ENCODE results near the gene MAGI1. TPM values are rescaled to one million over a fixed set of nuclear protein-coding genes. Genes with fewer than 3 reads are reported as not detected.

MAGI1 gene
- total RNA-seq, 2 experiments from 2014 or later: not detected

- intact Hi-C loops (cut with micrococcal nuclease): no loop called here
- no peak for DNase-seq
- H3K4me3 Mint-ChIP-seq: no peak overlapping the region
- CTCF ChIA-PET: no interaction called here
- H3K36me3 Mint-ChIP-seq (ENCODE audit: low read depth): no peaks in the 10 kb centered on the region
- H3K9me3 Mint-ChIP-seq: peaks cover 3% of the 10 kb centered on the region
- H3K27me3 Mint-ChIP-seq (ENCODE audit: low read depth): no peaks in the 10 kb centered on the region
- H3K4me1 Mint-ChIP-seq (ENCODE audit: low read depth): no peaks in the 10 kb centered on the region
- H3K27ac Mint-ChIP-seq: no peak overlapping the region
Observed at GRCh38 chr3:65502526-65502925, 536.2 kb downstream of the MAGI1 start.

- Mint-ChIP-seq H3K4me1 (ENCODE audit: low read depth) (no peaks in the 10 kb centered on the region), H3K27me3 (ENCODE audit: low read depth) (no peaks in the 10 kb centered on the region), H3K4me3 (no peak overlapping the region), H3K36me3 (ENCODE audit: low read depth) (no peaks in the 10 kb centered on the region), H3K27ac (no peak overlapping the region), H3K9me3 (peaks cover 8% of the 10 kb centered on the region)
- DNase-seq: no peak
- intact Hi-C loops (cut with micrococcal nuclease): no loop called here
- CTCF ChIA-PET: no interaction called here
Observed at GRCh38 chr3:65500398-65501306, 538.1 kb downstream of the MAGI1 start.

- intact Hi-C loops (cut with micrococcal nuclease): no loop called here
- Mint-ChIP-seq H3K27ac (no peak overlapping the region), H3K36me3 (ENCODE audit: low read depth) (no peaks in the 10 kb centered on the region), H3K27me3 (ENCODE audit: low read depth) (no peaks in the 10 kb centered on the region), H3K9me3 (peaks cover 9% of the 10 kb centered on the region), H3K4me3 (no peak overlapping the region), H3K4me1 (ENCODE audit: low read depth) (no peaks in the 10 kb centered on the region)
- no peak for DNase-seq
- CTCF ChIA-PET: no interaction called here
Observed at GRCh38 chr3:65497846-65498245, 540.9 kb downstream of the MAGI1 start.

GRCh38 chr3:65497236-65497635 is 541.5 kb downstream of the MAGI1 start:
- Mint-ChIP-seq H3K4me1 (ENCODE audit: low read depth) (no peaks in the 10 kb centered on the region), H3K4me3 (no peak overlapping the region), H3K9me3 (peaks cover 9% of the 10 kb centered on the region), H3K27me3 (ENCODE audit: low read depth) (no peaks in the 10 kb centered on the region), H3K36me3 (ENCODE audit: low read depth) (no peaks in the 10 kb centered on the region), H3K27ac (no peak overlapping the region)
- intact Hi-C loops (cut with micrococcal nuclease): no loop called here
- DNase-seq: no peak
- CTCF ChIA-PET: no interaction called here

- CTCF ChIA-PET: no interaction called here
- Mint-ChIP-seq H3K4me1 (ENCODE audit: low read depth) (no peaks in the 10 kb centered on the region), H3K4me3 (no peak overlapping the region), H3K27me3 (ENCODE audit: low read depth) (peaks cover 2% of the 10 kb centered on the region), H3K36me3 (ENCODE audit: low read depth) (no peaks in the 10 kb centered on the region), H3K9me3 (peaks cover 9% of the 10 kb centered on the region), H3K27ac (no peak overlapping the region)
- no peak for DNase-seq
- intact Hi-C loops (cut with micrococcal nuclease): no loop called here
Observed at GRCh38 chr3:65493938-65494337, 544.8 kb downstream of the MAGI1 start.

GRCh38 chr3:65493371-65493882 is 545.3 kb downstream of the MAGI1 start:
- Mint-ChIP-seq H3K27ac (no peak overlapping the region), H3K27me3 (ENCODE audit: low read depth) (peaks cover 2% of the 10 kb centered on the region), H3K4me1 (ENCODE audit: low read depth) (no peaks in the 10 kb centered on the region), H3K4me3 (no peak overlapping the region), H3K36me3 (ENCODE audit: low read depth) (no peaks in the 10 kb centered on the region), H3K9me3 (peaks cover 9% of the 10 kb centered on the region)
- DNase-seq: no peak
- CTCF ChIA-PET: no interaction called here
- intact Hi-C loops (cut with micrococcal nuclease): no loop called here

- no peak overlapping the region for H3K4me3 Mint-ChIP-seq
- peaks cover 9% of the 10 kb centered on the region for H3K9me3 Mint-ChIP-seq
- H3K4me1 Mint-ChIP-seq (ENCODE audit: low read depth): no peaks in the 10 kb centered on the region
- CTCF ChIA-PET: no interaction called here
- intact Hi-C loops (cut with micrococcal nuclease): no loop called here
- H3K27ac Mint-ChIP-seq: no peak overlapping the region
- no peaks in the 10 kb centered on the region for H3K36me3 Mint-ChIP-seq (ENCODE audit: low read depth)
- DNase-seq: no peak
- H3K27me3 Mint-ChIP-seq (ENCODE audit: low read depth): peaks cover 2% of the 10 kb centered on the region
Observed at GRCh38 chr3:65492249-65492648, 546.5 kb downstream of the MAGI1 start.

GRCh38 chr3:65490114-65490513 is 548.6 kb downstream of the MAGI1 start:
- no peaks in the 10 kb centered on the region for H3K36me3 Mint-ChIP-seq (ENCODE audit: low read depth)
- peaks cover 2% of the 10 kb centered on the region for H3K9me3 Mint-ChIP-seq
- CTCF ChIA-PET: no interaction called here
- intact Hi-C loops (cut with micrococcal nuclease): no loop called here
- H3K4me1 Mint-ChIP-seq (ENCODE audit: low read depth): no peaks in the 10 kb centered on the region
- H3K4me3 Mint-ChIP-seq: no peak overlapping the region
- no peak overlapping the region for H3K27ac Mint-ChIP-seq
- DNase-seq: no peak
- H3K27me3 Mint-ChIP-seq (ENCODE audit: low read depth): peaks cover 2% of the 10 kb centered on the region

- H3K9me3 Mint-ChIP-seq: peaks cover 2% of the 10 kb centered on the region
- no peaks in the 10 kb centered on the region for H3K4me1 Mint-ChIP-seq (ENCODE audit: low read depth)
- H3K4me3 Mint-ChIP-seq: no peak overlapping the region
- intact Hi-C loops (cut with micrococcal nuclease): no loop called here
- no peak overlapping the region for H3K27ac Mint-ChIP-seq
- H3K36me3 Mint-ChIP-seq (ENCODE audit: low read depth): no peaks in the 10 kb centered on the region
- CTCF ChIA-PET: no interaction called here
- DNase-seq: no peak
- H3K27me3 Mint-ChIP-seq (ENCODE audit: low read depth): peaks cover 2% of the 10 kb centered on the region
Observed at GRCh38 chr3:65489253-65489652, 549.5 kb downstream of the MAGI1 start.

GRCh38 chr3:65485826-65486469 is 552.8 kb downstream of the MAGI1 start:
- CTCF ChIA-PET: no interaction called here
- DNase-seq: no peak
- H3K36me3 Mint-ChIP-seq (ENCODE audit: low read depth): no peaks in the 10 kb centered on the region
- H3K4me3 Mint-ChIP-seq: no peak overlapping the region
- intact Hi-C loops (cut with micrococcal nuclease): no loop called here
- no peaks in the 10 kb centered on the region for H3K9me3 Mint-ChIP-seq
- no peaks in the 10 kb centered on the region for H3K27me3 Mint-ChIP-seq (ENCODE audit: low read depth)
- no peaks in the 10 kb centered on the region for H3K4me1 Mint-ChIP-seq (ENCODE audit: low read depth)
- H3K27ac Mint-ChIP-seq: no peak overlapping the region

GRCh38 chr3:65484964-65485363 is 553.8 kb downstream of the MAGI1 start:
- no peaks in the 10 kb centered on the region for H3K9me3 Mint-ChIP-seq
- H3K4me1 Mint-ChIP-seq (ENCODE audit: low read depth): no peaks in the 10 kb centered on the region
- intact Hi-C loops (cut with micrococcal nuclease): no loop called here
- H3K36me3 Mint-ChIP-seq (ENCODE audit: low read depth): no peaks in the 10 kb centered on the region
- no peak for DNase-seq
- no peak overlapping the region for H3K4me3 Mint-ChIP-seq
- CTCF ChIA-PET: no interaction called here
- H3K27me3 Mint-ChIP-seq (ENCODE audit: low read depth): no peaks in the 10 kb centered on the region
- no peak overlapping the region for H3K27ac Mint-ChIP-seq

- Mint-ChIP-seq H3K36me3 (ENCODE audit: low read depth) (no peaks in the 10 kb centered on the region), H3K4me3 (no peak overlapping the region), H3K27me3 (ENCODE audit: low read depth) (no peaks in the 10 kb centered on the region), H3K4me1 (ENCODE audit: low read depth) (no peaks in the 10 kb centered on the region), H3K27ac (no peak overlapping the region), H3K9me3 (no peaks in the 10 kb centered on the region)
- CTCF ChIA-PET: no interaction called here
- DNase-seq: no peak
- intact Hi-C loops (cut with micrococcal nuclease): no loop called here
Observed at GRCh38 chr3:65483480-65483879, 555.2 kb downstream of the MAGI1 start.

GRCh38 chr3:65483011-65483410 is 555.7 kb downstream of the MAGI1 start:
- H3K27ac Mint-ChIP-seq: no peak overlapping the region
- DNase-seq: no peak
- H3K4me3 Mint-ChIP-seq: no peak overlapping the region
- no peaks in the 10 kb centered on the region for H3K27me3 Mint-ChIP-seq (ENCODE audit: low read depth)
- intact Hi-C loops (cut with micrococcal nuclease): no loop called here
- no peaks in the 10 kb centered on the region for H3K36me3 Mint-ChIP-seq (ENCODE audit: low read depth)
- no peaks in the 10 kb centered on the region for H3K4me1 Mint-ChIP-seq (ENCODE audit: low read depth)
- H3K9me3 Mint-ChIP-seq: no peaks in the 10 kb centered on the region
- CTCF ChIA-PET: no interaction called here
